ENCODE data around the gene TBC1D1. TPM values are rescaled to one million over a fixed set of nuclear protein-coding genes. Genes with fewer than 3 reads are reported as not detected.

TBC1D1 gene
- total and polyA plus RNA-seq, 2 experiments from 2014 or later, result 53.9 to 151 TPM

GRCh38 chr4:37903901-37904300, 13.0 kb downstream of the TBC1D1 start:
- H3K27ac Mint-ChIP-seq, result no peak overlapping the region
- no peaks in the 10 kb centered on the region for H3K27me3 Mint-ChIP-seq (ENCODE audit: insufficient read depth, low read depth, poor library complexity)
- H3K4me2 ChIP-seq, result no peak overlapping the region

More at GRCh38 chr4:37903901-37904300, 13.0 kb downstream of the TBC1D1 start:
- Mint-ChIP-seq H3K4me1 (peaks cover 33% of the 10 kb centered on the region), H3K36me3 (ENCODE audit: low read depth) (peaks cover 2% of the 10 kb centered on the region; the same call in 1 of the 3 replicates), H3K9me3 (no peaks in the 10 kb centered on the region), H3K4me3 (no peak overlapping the region)
- no peaks in the 10 kb centered on the region for H3K36me3 ChIP-seq (ENCODE audit: insufficient read depth)
- DNase-seq (ENCODE audit: low spot score), result no peak
- H3K27ac ChIP-seq (ENCODE audit: low read depth), result no peak overlapping the region
- no peaks in the 10 kb centered on the region for H3K79me2 ChIP-seq (replicated peaks; ENCODE audit: insufficient read depth)
- TF ChIP-seq REST (IDR thresholded peaks at IDR 0.05; ENCODE audit: unreplicated experiment) (no peak), EZH2phosphoT487 (IDR thresholded peaks at IDR 0.05; ENCODE audit: unreplicated experiment) (no peak), ZNF331 (CRISPR knock-in tag; IDR thresholded peaks at IDR 0.05; ENCODE audit: low read depth) (no peak), ZNF462 (CRISPR knock-in tag; IDR thresholded peaks at IDR 0.05) (no peak), STAT1 (IDR thresholded peaks at IDR 0.05; ENCODE audit: unreplicated experiment) (no peak), CREB1 (CRISPR knock-in tag; IDR thresholded peaks at IDR 0.05; ENCODE audit: low read depth) (no peak), JUNB (IDR thresholded peaks at IDR 0.05; ENCODE audit: unreplicated experiment) (no peak), POLR2AphosphoS5 (IDR thresholded peaks at IDR 0.05; ENCODE audit: low read depth) (no peak)
- TF ChIP-seq, protein P1, sequence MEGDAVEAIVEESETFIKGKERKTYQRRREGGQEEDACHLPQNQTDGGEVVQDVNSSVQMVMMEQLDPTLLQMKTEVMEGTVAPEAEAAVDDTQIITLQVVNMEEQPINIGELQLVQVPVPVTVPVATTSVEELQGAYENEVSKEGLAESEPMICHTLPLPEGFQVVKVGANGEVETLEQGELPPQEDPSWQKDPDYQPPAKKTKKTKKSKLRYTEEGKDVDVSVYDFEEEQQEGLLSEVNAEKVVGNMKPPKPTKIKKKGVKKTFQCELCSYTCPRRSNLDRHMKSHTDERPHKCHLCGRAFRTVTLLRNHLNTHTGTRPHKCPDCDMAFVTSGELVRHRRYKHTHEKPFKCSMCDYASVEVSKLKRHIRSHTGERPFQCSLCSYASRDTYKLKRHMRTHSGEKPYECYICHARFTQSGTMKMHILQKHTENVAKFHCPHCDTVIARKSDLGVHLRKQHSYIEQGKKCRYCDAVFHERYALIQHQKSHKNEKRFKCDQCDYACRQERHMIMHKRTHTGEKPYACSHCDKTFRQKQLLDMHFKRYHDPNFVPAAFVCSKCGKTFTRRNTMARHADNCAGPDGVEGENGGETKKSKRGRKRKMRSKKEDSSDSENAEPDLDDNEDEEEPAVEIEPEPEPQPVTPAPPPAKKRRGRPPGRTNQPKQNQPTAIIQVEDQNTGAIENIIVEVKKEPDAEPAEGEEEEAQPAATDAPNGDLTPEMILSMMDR (conservative IDR thresholded peaks at IDR 0.05; ENCODE audit: low read depth in 2 of 2), result no peak
- TF ChIP-seq, protein P2, sequence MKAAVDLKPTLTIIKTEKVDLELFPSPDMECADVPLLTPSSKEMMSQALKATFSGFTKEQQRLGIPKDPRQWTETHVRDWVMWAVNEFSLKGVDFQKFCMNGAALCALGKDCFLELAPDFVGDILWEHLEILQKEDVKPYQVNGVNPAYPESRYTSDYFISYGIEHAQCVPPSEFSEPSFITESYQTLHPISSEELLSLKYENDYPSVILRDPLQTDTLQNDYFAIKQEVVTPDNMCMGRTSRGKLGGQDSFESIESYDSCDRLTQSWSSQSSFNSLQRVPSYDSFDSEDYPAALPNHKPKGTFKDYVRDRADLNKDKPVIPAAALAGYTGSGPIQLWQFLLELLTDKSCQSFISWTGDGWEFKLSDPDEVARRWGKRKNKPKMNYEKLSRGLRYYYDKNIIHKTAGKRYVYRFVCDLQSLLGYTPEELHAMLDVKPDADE (IDR thresholded peaks at IDR 0.05), result no peak
- H3F3A ChIP-seq (replicated peaks; ENCODE audit: low read depth), result no peaks in the 10 kb centered on the region
- no peak overlapping the region for H3K4me3 ChIP-seq
- no peaks in the 10 kb centered on the region for H3K9me2 ChIP-seq (ENCODE audit: insufficient read depth)
- H2AFZ ChIP-seq, result no peak overlapping the region
- H3K27me3 ChIP-seq (ENCODE audit: insufficient read depth), result no peaks in the 10 kb centered on the region
- H4K20me1 ChIP-seq (replicated peaks; ENCODE audit: insufficient read depth), result no peaks in the 10 kb centered on the region
- H3K4me1 ChIP-seq (ENCODE audit: insufficient read depth), result peaks cover 30% of the 10 kb centered on the region
- no peak for ATAC-seq

Measured in GM23338 (cell line).